Activated CD8-positive, alpha-beta memory T cell treated with anti-CD3 and anti-CD28 coated beads for 24 hours (primary cell): ENCODE measurements around the gene TIMP2.
"Not testable (repeated sequence)": the region's sequence is repeated elsewhere in the genome, so short reads cannot be mapped to it uniquely, and the experiment has no call there.

ENCODE experiments used
- DNase-seq: peaks from one replicate; pipeline ENCODE4 v3.0.0-alpha.2; 2020

TIMP2 gene

GRCh38 chr17:78929908-78930775 is 5.0 kb upstream of the TIMP2 start:
- DNase-seq: no peak

DNA sequence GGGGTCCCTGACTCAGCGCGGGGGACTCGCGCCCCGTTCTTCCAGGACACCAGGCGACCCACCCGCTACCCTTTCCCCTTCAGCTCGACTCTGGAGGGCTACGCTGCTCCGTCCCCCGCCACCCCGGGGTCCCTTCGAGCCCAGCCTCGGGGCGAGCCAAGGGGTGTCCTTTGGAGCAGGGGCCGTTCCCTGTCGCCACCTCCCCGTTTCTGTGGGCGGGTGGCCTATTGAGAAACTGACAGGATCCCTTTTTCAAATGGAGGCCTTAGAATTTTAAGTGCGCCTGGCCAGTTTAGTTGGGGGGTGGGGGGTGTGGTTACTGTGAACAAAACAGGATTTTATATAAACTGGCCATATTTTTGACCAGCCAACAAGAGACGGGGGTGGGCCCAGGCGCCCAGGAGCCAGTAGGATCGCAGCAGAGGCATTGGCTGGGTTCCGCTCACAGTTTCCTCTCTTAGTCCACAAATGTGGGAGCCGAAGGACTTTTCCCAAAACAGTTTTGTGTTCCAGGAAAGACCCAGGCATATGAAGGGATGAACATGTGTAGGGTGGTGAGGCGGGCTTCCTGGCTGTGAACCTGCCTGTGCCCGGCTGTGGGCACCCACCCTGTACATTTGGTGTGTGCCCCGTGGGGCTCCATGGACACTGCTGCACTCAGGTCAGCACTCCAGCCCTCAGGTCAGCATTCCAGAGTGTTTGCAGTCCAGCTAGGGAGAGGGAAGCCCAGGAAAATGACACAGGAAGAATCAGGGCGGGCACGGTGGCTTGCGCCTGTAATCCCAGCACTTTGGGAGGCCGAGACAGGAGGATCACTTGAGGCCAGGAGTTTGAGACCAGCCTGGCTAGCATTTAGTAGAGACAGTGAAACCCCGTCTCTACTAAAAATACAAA is 722 bp upstream of the TIMP2 start:
- no peak for DNase-seq

GRCh38 chr17:78924481-78925151 is 571 bp downstream of the TIMP2 start:
- no peak for DNase-seq

- DNase-seq: peak; percentile 74
These were observed 1.3 kb downstream of the TIMP2 start for GRCh38 chr17:78923660-78924453.

GRCh38 chr17:78922816-78923498 is 2.2 kb downstream of the TIMP2 start:
- no peak for DNase-seq

DNA sequence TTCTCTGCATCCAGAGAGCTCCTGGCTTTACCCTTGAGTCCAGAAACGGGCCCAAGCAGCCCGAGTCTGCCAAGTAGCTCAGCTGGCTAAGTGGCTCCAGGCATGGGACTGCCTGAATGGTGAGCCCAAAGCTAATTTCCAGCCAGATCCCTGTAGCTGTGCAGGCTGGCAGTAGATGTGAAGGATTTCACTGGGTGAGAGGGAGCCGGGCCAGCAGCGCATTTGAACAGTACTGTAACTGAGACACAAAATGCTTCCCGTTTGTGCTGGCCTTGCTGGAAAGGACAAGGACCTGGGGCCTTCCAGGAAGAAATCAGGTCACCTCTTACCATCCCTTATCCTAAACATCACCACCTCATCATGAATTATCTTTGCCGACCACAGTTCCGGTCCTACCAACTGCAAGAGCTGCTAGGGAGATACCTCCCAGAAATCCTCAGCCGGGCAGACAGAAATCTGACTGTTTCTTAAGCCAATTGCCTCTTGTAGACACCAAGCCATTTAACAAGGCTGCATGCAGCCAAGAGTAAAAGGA is 3.7 kb downstream of the TIMP2 start:
- no peak for DNase-seq

GRCh38 chr17:78920528-78920927 is 4.7 kb downstream of the TIMP2 start:
- no peak for DNase-seq

DNA sequence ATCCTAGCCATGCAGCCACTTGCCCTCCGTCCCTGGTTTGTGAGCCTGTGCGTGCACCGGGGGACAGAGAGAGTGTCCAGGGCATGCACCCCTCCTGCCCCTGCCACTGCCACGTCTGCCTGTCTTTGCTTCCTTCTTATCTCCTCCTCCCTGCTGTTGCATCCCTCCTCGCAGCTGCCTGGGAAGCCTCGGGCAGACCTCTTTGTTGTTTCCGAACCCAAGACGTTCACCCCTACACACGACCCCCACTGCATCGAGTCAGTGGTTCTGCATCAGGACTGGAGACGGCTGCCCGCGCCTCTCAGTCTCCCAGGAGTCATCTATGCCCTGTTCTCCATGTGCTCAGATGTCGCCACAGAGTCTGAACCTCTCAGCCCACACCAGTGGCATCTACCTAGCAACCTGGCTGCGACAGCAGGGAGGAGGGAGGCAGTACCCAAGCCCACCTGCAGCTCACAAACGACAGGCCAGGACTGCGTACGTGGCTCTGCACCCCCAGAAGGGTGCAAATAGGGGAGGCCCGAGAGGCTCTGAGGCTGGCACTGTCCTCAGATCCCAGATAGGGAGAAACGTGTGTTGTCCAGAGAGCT is 5.2 kb downstream of the TIMP2 start:
- no peak for DNase-seq

DNA sequence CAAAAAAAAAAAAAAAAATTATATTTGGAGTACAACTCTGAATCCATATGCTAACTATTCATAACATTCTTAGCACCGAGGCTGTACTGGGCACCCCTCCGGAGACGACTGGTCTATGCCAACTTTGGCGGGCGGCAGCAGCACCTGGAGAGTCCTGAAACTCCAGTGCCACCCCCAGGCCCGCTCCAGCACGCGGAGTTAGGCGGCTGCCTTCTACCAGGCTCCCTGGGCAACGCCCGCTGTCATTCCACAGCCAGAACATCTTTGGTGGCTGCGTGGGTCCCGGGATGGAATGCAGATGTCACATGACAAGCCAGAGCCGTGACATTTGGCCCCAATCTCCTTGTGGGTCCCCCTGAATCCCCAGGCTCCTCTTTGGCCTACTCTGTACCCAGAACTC is 6.2 kb downstream of the TIMP2 start:
- no peak for DNase-seq

- DNase-seq: no peak
These were observed 7.5 kb downstream of the TIMP2 start for GRCh38 chr17:78917451-78918275.

DNA sequence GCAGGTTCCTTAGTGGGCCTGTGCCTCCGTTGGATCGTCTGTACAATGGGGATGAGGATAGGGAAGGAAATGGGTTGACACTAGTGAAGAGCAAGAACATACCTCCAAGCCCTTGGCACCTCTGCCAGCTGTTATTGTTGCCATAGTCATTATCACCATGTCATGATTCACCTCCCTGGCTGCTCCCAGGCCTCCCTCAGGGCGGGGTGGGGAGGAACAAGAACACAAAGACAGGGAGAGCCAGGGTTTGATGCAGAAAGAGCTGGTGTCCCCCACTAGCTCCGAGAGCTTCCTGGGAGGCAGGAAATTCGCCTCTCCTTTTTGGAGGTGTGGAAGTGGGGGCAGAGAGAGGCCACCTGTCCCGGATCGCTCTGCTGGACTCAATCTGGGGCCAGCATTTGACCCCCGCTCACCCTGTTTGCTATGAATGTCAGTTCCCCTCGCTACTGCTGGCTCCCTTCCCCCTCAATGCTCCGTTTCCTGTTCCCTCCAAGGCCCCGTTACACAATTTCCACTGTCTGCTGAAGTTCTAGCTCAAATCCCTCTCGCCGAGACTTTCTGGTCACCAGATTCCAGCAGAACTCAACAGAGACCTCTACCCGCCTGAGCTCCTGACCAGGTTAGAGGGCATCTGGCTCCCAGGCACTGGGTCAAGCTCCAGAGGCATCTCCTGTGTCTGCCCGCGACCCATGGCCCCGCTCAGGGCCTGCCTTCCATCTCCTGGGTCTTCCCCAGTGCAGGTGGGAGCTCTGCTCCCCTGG is 9.1 kb downstream of the TIMP2 start:
- DNase-seq: peak; percentile 68

DNA sequence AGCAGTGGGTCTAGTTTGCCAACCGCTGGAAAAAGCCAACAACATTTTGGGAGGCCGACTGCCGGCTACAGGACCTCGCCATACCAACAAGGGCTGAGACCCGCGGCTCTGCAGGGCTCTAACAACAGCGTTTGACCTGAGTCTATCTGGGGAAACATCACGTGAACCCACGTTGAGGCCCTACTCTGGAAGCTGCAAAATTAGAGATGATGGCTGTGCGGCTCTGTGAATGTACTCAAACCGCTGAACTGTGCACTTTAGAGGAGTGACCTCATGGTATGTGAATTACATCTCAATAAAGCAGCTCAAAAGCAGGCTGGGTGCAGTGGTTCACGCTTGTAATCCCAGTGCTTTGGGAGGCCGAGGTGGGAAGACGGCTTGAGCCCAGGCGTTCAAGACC is 12.1 kb downstream of the TIMP2 start:
- no peak for DNase-seq

DNA sequence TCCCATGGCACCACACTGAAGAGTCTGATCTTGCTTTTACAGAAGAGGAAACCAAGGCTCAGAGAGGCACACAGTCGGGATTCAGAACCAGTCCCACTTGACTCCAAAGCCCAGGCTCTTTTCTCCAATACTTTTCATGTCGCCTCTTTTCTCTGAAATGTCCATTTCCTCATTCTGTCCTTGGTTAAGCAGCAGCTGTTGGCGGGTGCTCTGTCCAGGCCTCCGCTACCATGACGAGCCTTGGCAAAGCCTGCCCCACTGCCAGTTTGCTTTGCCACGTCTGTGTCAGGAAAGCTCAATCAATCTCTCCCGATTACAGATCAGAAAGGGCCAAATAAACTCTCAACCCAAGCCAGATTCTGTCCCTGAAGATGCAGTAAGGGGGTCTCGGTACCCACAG is 13.1 kb downstream of the TIMP2 start:
- DNase-seq: no peak

DNA sequence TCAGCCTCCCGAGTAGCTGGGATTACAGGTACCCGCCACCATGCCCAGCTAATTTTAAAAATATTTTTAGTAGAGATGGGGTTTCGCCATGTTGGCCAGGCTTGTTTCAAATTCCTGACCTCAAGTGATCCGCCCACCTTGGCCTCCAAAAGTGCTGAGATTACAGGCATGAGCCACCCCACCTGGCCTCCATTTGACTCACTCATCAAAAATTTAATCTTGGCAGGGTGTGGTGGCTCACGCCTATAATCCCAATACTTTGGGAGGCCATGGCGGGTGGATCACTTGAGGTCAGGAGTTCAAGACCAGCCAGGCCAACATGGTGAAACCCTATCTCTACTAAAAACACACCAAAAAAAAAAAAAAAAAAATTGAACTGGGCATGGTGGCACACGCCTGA is 13.6 kb downstream of the TIMP2 start:
- DNase-seq: not testable (repeated sequence)

GRCh38 chr17:78910497-78911284 is 14.5 kb downstream of the TIMP2 start:
- no peak for DNase-seq

DNA sequence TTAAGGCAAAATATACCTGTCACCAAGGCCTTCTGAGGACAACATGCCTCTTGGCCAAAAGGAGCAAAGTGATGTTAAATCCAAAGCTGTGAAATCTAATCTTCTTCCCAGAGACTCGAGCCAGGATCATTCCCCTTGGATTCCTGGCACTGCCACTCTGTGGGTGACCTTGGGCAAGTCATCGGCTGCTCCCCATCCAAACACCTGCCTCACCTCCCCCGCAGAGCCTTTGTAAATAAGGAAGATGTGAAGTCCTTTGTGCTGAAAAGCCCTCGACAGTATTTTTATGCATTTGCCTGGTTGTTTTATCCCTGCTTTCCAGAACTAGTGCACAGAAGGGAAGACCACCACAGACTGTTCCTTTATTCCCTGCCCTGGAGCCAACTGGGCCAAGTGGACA is 16.8 kb downstream of the TIMP2 start:
- no peak for DNase-seq

DNA sequence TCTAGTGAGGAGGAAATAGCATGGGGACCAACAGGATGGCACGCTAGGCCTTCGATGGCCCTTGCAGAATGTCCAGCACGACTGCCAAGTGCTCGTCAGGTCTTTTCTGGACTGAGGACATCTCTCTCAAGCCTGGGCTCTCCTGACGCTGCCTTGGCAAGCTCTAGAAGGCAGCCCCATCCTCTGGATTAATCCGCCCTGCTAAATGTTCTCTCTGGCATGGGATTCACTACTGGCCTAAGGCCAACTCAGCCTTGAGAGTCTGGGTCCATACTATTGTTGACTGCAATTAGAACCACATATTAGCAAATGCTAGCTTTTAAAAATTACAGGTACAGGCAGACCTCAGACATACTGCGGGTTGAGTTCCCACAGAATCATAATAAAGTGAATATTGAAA is 19.6 kb downstream of the TIMP2 start:
- DNase-seq: no peak

DNA sequence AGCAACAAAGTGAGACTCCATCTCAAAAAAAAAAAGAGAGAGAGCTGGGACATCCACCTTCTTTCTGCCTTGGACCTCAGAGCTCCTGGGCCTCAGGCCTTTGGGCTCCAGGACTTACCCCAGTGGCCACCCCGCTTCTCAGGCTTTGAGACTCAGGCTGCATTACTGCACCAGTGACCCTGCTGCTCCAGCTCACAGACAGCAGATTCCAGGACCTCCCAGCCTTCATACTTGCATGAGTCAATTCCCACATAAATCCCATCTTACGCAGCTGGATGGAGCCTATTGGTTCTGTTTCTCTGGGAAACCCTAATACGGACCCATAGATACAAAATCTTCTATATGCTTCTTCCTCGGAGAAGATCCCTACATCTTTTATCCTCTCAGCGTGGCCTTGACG is 20.1 kb downstream of the TIMP2 start:
- DNase-seq: no peak

DNA sequence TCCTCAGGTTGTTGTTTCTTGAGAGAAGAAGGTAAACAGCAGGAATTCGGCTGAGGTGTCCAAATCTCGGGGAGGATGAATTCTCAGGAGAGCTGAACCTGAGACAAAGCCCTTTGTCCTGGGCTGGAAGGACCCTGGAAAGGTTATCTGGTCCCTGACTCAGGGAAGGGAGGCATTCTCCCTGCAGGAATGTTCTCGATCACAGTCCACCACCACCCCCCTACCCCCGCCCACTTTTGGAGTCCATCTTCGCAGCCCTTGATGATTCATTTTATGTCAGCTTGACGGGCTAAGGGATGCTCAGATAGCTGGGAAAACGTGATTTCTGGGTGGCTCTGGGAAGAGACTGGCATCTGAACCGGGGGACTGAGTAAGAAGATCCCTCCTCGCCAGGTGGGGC is 20.8 kb downstream of the TIMP2 start:
- DNase-seq: no peak
